Measurements from ENCODE around the gene GRIN2A. TPM values are rescaled to one million over a fixed set of nuclear protein-coding genes. Genes with fewer than 3 reads are reported as not detected.

GRIN2A gene
- total and polyA plus RNA-seq, 8 donors: 0.06 to 9.8 (median 0.86) TPM

DNA sequence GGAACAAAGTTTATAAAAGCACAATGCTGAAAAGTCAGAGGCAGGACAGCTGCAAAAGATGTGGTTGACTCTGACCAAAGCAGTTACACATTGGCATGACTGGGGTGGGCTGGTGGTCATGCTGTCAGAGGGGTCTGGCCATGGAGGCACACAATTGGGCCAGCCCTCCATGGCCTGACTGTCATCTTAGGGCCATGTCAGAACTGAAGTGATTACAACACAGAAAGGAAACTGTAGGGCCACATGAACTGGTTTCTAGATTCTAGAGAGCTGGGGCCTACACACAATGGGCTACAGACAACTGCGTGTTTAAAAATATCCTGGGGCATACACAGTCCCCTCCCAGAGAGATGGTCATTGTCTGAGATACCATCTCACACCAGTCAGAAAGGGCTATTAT is 380.6 kb downstream of the GRIN2A start:
- WGBS, 5 donors: 86 to 100% (median 92%) methylated on average over 1 of the region's 1 CpG
- TF ChIP-seq, protein P1, sequence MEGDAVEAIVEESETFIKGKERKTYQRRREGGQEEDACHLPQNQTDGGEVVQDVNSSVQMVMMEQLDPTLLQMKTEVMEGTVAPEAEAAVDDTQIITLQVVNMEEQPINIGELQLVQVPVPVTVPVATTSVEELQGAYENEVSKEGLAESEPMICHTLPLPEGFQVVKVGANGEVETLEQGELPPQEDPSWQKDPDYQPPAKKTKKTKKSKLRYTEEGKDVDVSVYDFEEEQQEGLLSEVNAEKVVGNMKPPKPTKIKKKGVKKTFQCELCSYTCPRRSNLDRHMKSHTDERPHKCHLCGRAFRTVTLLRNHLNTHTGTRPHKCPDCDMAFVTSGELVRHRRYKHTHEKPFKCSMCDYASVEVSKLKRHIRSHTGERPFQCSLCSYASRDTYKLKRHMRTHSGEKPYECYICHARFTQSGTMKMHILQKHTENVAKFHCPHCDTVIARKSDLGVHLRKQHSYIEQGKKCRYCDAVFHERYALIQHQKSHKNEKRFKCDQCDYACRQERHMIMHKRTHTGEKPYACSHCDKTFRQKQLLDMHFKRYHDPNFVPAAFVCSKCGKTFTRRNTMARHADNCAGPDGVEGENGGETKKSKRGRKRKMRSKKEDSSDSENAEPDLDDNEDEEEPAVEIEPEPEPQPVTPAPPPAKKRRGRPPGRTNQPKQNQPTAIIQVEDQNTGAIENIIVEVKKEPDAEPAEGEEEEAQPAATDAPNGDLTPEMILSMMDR (IDR thresholded peaks at IDR 0.05): no peak
- TF ChIP-seq POLR2AphosphoS5 (IDR thresholded peaks at IDR 0.05) (no peak), EP300 (IDR thresholded peaks at IDR 0.05) (no peak), POLR2A (IDR thresholded peaks at IDR 0.05) (no peak)
- Histone ChIP-seq H3K4me1 (no peaks in the 10 kb centered on the region), H3K4me3 (no peak overlapping the region), H3K36me3 (no peaks in the 10 kb centered on the region), H3K9me3 (no peaks in the 10 kb centered on the region), H3K27ac (no peak overlapping the region), H3K27me3 (no peaks in the 10 kb centered on the region)
- intact Hi-C loops (cut with DNase I; ENCODE audit: low total_unique reads): no loop called here
- no peak for DNase-seq

DNA sequence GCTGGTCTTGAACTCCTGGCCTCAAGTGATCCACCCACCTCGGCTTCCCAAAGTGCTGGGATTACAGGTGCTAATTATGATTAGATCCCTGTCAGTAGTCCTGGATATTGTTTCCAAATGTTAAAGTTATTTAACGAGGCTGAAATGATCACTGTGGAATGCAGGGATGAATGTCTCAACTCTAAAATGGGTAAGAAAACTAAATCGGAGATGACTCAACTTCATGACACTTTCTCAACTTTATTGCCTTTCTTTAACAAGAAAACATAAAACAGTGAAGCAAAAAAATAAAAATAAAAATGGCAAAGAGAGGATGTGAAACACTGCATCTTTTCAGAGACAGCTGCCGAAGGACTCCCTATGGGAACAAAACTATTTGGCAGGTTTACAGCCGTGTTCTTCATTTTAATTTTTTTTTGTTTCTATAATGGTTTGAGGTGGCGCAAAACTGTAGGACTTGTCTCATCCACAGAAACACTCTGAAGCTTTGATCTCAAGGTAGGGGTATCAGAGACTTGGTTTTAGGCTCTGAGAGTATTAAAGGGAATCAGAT is 382.0 kb downstream of the GRIN2A start:
- H3K36me3 ChIP-seq: no peaks in the 10 kb centered on the region
- no peaks in the 10 kb centered on the region for H3K27me3 ChIP-seq
- H3K9me3 ChIP-seq: no peaks in the 10 kb centered on the region
- intact Hi-C loops (cut with DNase I; ENCODE audit: low total_unique reads): no loop called here
- H3K4me3 ChIP-seq: no peak overlapping the region
- TF ChIP-seq, protein P1 (IDR thresholded peaks at IDR 0.05): no peak
- TF ChIP-seq POLR2AphosphoS5 (IDR thresholded peaks at IDR 0.05): no peak
- TF ChIP-seq POLR2A (IDR thresholded peaks at IDR 0.05): no peak
- no peak for TF ChIP-seq EP300 (IDR thresholded peaks at IDR 0.05)
- WGBS, 5 donors: 76 to 88% (median 88%) methylated on average over 6 of the region's 6 CpGs
- no peaks in the 10 kb centered on the region for H3K4me1 ChIP-seq
- no peak overlapping the region for H3K27ac ChIP-seq
- DNase-seq: no peak

DNA sequence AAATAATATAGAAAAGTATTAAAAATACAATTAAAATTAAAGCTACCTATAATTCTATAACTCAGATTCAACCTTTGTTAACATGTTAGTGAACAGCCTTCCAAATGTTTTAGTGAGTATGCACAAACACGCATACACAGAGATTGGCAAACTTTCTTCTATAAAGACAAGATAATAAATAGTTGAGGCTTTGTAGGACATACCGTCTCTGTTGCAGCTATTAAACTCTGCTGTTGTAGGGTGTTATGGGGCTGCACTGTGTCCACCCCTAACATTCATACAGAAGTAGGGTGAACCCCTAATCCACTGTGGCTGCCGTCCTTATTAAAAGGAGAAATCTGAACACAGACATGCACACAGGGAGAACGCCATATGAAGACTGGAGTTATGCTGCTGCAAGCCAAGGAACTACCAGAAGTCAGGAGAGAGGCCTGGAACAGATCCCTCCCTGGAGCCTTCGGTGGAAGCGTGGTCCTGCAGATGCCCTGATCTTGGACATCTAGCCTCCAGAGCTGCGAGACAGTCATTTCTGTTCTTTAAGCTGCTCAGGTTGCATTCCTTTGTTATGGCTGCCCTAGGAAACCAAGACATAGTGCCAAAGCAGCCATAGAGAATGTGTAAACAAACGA is 383.2 kb downstream of the GRIN2A start:
- WGBS, 5 donors: 59 to 82% (median 79%) methylated on average over 8 of the region's 8 CpGs
- TF ChIP-seq POLR2AphosphoS5 (IDR thresholded peaks at IDR 0.05): no peak
- TF ChIP-seq, protein P1 (IDR thresholded peaks at IDR 0.05): no peak
- no peak for TF ChIP-seq EP300 (IDR thresholded peaks at IDR 0.05)
- no peak for TF ChIP-seq POLR2A (IDR thresholded peaks at IDR 0.05)
- no peak for DNase-seq
- no peak overlapping the region for H3K4me3 ChIP-seq
- no peak overlapping the region for H3K27ac ChIP-seq
- no peaks in the 10 kb centered on the region for H3K4me1 ChIP-seq
- intact Hi-C loops (cut with DNase I; ENCODE audit: low total_unique reads): no loop called here
- no peaks in the 10 kb centered on the region for H3K36me3 ChIP-seq
- H3K9me3 ChIP-seq: no peaks in the 10 kb centered on the region
- H3K27me3 ChIP-seq: no peaks in the 10 kb centered on the region

DNA sequence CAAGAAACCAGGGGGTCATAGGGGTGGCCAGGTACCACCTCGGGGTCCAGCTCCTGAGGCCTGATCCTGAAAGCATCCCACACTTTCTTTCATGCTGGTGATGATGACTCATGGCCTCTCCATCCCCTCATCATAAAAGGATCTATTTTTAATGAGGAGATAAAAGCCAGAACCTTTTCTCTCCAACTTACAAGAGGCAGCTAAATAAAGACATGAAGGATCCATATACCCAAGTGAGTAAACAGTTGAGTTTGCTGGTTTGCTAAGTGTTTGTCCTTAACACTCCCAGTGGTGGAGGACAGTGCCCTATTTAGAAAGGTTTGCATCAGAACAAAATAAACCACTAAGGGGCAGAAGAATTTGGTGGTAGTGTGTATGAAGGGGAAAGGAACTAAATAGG is 383.8 kb downstream of the GRIN2A start:
- no peaks in the 10 kb centered on the region for H3K4me1 ChIP-seq
- H3K9me3 ChIP-seq: no peaks in the 10 kb centered on the region
- WGBS, 5 donors: 53 to 71% (median 58%) methylated on average over 1 of the region's 1 CpG
- DNase-seq: no peak
- TF ChIP-seq POLR2A (IDR thresholded peaks at IDR 0.05): no peak
- TF ChIP-seq, protein P1 (IDR thresholded peaks at IDR 0.05): no peak
- TF ChIP-seq POLR2AphosphoS5 (IDR thresholded peaks at IDR 0.05): no peak
- no peak for TF ChIP-seq EP300 (IDR thresholded peaks at IDR 0.05)
- H3K4me3 ChIP-seq: no peak overlapping the region
- H3K36me3 ChIP-seq: no peaks in the 10 kb centered on the region
- no peaks in the 10 kb centered on the region for H3K27me3 ChIP-seq
- no peak overlapping the region for H3K27ac ChIP-seq
- intact Hi-C loops (cut with DNase I; ENCODE audit: low total_unique reads): no loop called here
